A549 (cell line): Measurements from ENCODE around the gene DCAF11. TPM values are rescaled to one million over a fixed set of nuclear protein-coding genes. Genes with fewer than 3 reads are reported as not detected.

ENCODE experiments used
- ATAC-seq, 2 experiments: fragments of 200-7000 bp in 1 of 2; fragments of >200 bp in 1 of 2; cut with Nextera tagmentation in 1 of 2; cut with Tn5 transposase in 1 of 2; 3 replicates each; pipeline versions ENCODE4 v1.8.0 to v1.9.1; 2018 to 2020; ENCODE audit warnings: mild to moderate bottlenecking in 1 of 2, moderate library complexity in 1 of 2
- CTCF ChIA-PET: fragments of 300-600 bp; sonication (Branson Sonifier 250); formaldehyde crosslinking; extraction: SDS; loops from one replicate; lab custom pipeline; 2021; ENCODE audit warnings: antibody characterized with exemption, inconsistent platforms; lab: Yijun Ruan, JAX
- POLR2A ChIA-PET: fragments of 350-600 bp; formaldehyde crosslinking; extraction: SDS; loops from one replicate; lab custom pipeline; 2021; ENCODE audit warnings: antibody characterized with exemption, inconsistent platforms; lab: Yijun Ruan, JAX
- DNase-seq, 2 experiments: peaks; one replicate each; pipeline versions ENCODE4 v3.0.0 to v3.0.0-alpha.2; 2011 to 2016; ENCODE audit warnings: low read depth in 1 of 2, low spot score in 1 of 2
- FAIRE-seq: peaks from 2 replicates; lab custom pipeline; 2011; peaks lifted over from hg19 to GRCh38; lab: Jason Lieb, UNC
- H3K27ac ChIP-seq, 2 experiments: fragments of >200 bp; sonication (Bioruptor Twin); formaldehyde crosslinking; 3 replicates each; pipeline ENCODE4 v1.5.1; 2016 to 2017
- H3K4me1 ChIP-seq: fragments of >200 bp; sonication (Bioruptor Twin); formaldehyde crosslinking; 3 replicates; pipeline ENCODE4 v1.6.1; 2016
- H3K4me2 ChIP-seq: fragments of >200 bp; sonication (Bioruptor Twin); formaldehyde crosslinking; 3 replicates; pipeline ENCODE4 v1.6.1; 2016
- H3K4me3 ChIP-seq: fragments of >200 bp; sonication (Bioruptor Twin); formaldehyde crosslinking; 3 replicates; pipeline ENCODE4 v1.5.1; 2016
- H3K9me3 ChIP-seq: fragments of >200 bp; sonication (Bioruptor Twin); formaldehyde crosslinking; 3 replicates; pipeline ENCODE4 v1.6.1; 2016
- BHLHE40 ChIP-seq: IDR thresholded peaks from 2 replicates; pipeline ENCODE4 v1.6.1; 2012; ENCODE audit warnings: low read depth, low read length, inconsistent platforms
- CBX8 ChIP-seq: fragments of 200-600 bp; sonication (generic); IDR thresholded peaks from 2 replicates; pipeline ENCODE4 v1.6.1; 2016
- CHD2 ChIP-seq: fragments of 150-350 bp; IDR thresholded peaks from 2 replicates; pipeline ENCODE4 v1.6.1; 2014; ENCODE audit warnings: low read length; ENCODE audit not compliant: partially characterized antibody
- CHD4 ChIP-seq: fragments of 200-600 bp; sonication (generic); IDR thresholded peaks from 2 replicates; pipeline ENCODE4 v1.6.1; 2016; ENCODE audit warnings: antibody characterized with exemption, mild to moderate bottlenecking, borderline replicate concordance
- EHF ChIP-seq: fragments of 250-450 bp; sonication (Bioruptor Pico); IDR thresholded peaks from 2 replicates; pipeline ENCODE4 v1.5.0; 2020; ENCODE audit warnings: mild to moderate bottlenecking
- EP300 ChIP-seq, 2 experiments: fragments of >200 bp; sonication (Bioruptor Twin); formaldehyde crosslinking; IDR thresholded peaks; 2 replicates in 1 of 2; 3 replicates in 1 of 2; pipeline ENCODE4 v1.6.1; 2016 to 2017
- FOSB ChIP-seq: fragments of 250-450 bp; sonication (Bioruptor Pico); IDR thresholded peaks from 2 replicates; pipeline ENCODE4 v1.5.0; 2020; ENCODE audit warnings: mild to moderate bottlenecking, moderate library complexity
- GATA3 ChIP-seq: IDR thresholded peaks from 2 replicates; pipeline ENCODE4 v1.6.1; 2012; ENCODE audit warnings: borderline replicate concordance
- HOXA7 ChIP-seq: fragments of 250-450 bp; sonication (Bioruptor Pico); IDR thresholded peaks from 2 replicates; pipeline ENCODE4 v1.5.0; 2020; ENCODE audit warnings: mild to moderate bottlenecking, moderate library complexity
- JUNB ChIP-seq: fragments of >200 bp; sonication (Bioruptor Twin); formaldehyde crosslinking; IDR thresholded peaks from 2 replicates; pipeline ENCODE4 v1.6.1; 2016
- KDM1A ChIP-seq: fragments of 200-600 bp; sonication (generic); IDR thresholded peaks from 2 replicates; pipeline ENCODE4 v1.6.1; 2016; ENCODE audit warnings: low read depth, mild to moderate bottlenecking
- MAZ ChIP-seq: fragments of 150-350 bp; IDR thresholded peaks from 2 replicates; pipeline ENCODE4 v1.6.1; 2014; ENCODE audit warnings: antibody characterized with exemption, low read depth, low read length, borderline replicate concordance
- NFE2L2 ChIP-seq: fragments of 150-350 bp; conservative IDR thresholded peaks from 2 replicates; pipeline ENCODE4 v1.6.1; 2014; ENCODE audit warnings: low read length
- PHF8 ChIP-seq: fragments of 200-600 bp; sonication (generic); IDR thresholded peaks from 2 replicates; pipeline ENCODE4 v1.6.1; 2016; ENCODE audit warnings: low read depth, mild to moderate bottlenecking, antibody characterized with exemption, moderate library complexity, borderline replicate concordance
- POLR2A ChIP-seq: IDR thresholded peaks from 2 replicates; pipeline ENCODE4 v1.6.1; 2012; ENCODE audit warnings: mild to moderate bottlenecking, low read length
- RARB ChIP-seq: fragments of 250-450 bp; sonication (Bioruptor Pico); IDR thresholded peaks from 2 replicates; pipeline ENCODE4 v1.8.0; 2021; ENCODE audit warnings: mild to moderate bottlenecking, moderate library complexity
- RCOR1 ChIP-seq: fragments of 150-350 bp; IDR thresholded peaks from 2 replicates; pipeline ENCODE4 v1.6.1; 2014; ENCODE audit warnings: antibody characterized with exemption, low read length, low read depth
- ZC3H11A ChIP-seq: fragments of 450-650 bp; IDR thresholded peaks from 2 replicates; pipeline ENCODE4 v1.6.1; 2014; ENCODE audit warnings: antibody characterized with exemption, mild to moderate bottlenecking
- ZFP36 ChIP-seq: fragments of 450-650 bp; IDR thresholded peaks from 2 replicates; pipeline ENCODE4 v1.6.1; 2014; ENCODE audit warnings: borderline replicate concordance; ENCODE audit not compliant: partially characterized antibody
- WGBS: methylation state at CpG from one replicate; pipeline ENCODE4 v1.1.6; 2017; ENCODE audit errors: missing lambda C conversion rate; 5-methylcytosine and 5-hydroxymethylcytosine counted together
- polyA plus RNA-seq, 4 experiments: library from polyadenylated mRNA; depleted of rRNA in 3 of 4; stranded (reverse); fragments of >200 nt; fragmentation: RNase III in 1 of 4; extraction: RNeasy Plus Mini Kit Qiagen cat#74134 plus additional on column Dnase treatment in 1 of 4; gene quantifications; 2 replicates in 3 of 4; 3 replicates in 1 of 4; pipeline ENCODE4 v1.2.3, GENCODE V29; 2011 to 2017
- TF ChIP-seq, protein P1 (sequence below): IDR thresholded peaks from 2 replicates; pipeline ENCODE4 v1.6.1; 2012; ENCODE audit warnings: low read depth, borderline replicate concordance
- TF ChIP-seq, protein P2 (sequence below): IDR thresholded peaks from 2 replicates; pipeline ENCODE4 v1.6.1; 2012
- TF ChIP-seq, protein P3 (sequence below): fragments of >200 bp; sonication (Bioruptor Twin); formaldehyde crosslinking; IDR thresholded peaks from 3 replicates; pipeline ENCODE4 v1.5.1; 2016
- TF ChIP-seq, protein P4 (sequence below): fragments of 250-450 bp; sonication (Bioruptor Pico); IDR thresholded peaks from 2 replicates; pipeline ENCODE4 v1.5.0; 2020; ENCODE audit warnings: low read depth, mild to moderate bottlenecking, moderate library complexity
- TF ChIP-seq, protein P5 (sequence below): fragments of 150-350 bp; IDR thresholded peaks from 2 replicates; pipeline ENCODE4 v1.6.1; 2014; ENCODE audit warnings: low read depth, mild to moderate bottlenecking, low read length

Gene DCAF11
- polyA plus RNA-seq, 2 of the 4 experiments (the other 2 are of a cell fraction), result 27.9 to 30.7 TPM

DNA sequence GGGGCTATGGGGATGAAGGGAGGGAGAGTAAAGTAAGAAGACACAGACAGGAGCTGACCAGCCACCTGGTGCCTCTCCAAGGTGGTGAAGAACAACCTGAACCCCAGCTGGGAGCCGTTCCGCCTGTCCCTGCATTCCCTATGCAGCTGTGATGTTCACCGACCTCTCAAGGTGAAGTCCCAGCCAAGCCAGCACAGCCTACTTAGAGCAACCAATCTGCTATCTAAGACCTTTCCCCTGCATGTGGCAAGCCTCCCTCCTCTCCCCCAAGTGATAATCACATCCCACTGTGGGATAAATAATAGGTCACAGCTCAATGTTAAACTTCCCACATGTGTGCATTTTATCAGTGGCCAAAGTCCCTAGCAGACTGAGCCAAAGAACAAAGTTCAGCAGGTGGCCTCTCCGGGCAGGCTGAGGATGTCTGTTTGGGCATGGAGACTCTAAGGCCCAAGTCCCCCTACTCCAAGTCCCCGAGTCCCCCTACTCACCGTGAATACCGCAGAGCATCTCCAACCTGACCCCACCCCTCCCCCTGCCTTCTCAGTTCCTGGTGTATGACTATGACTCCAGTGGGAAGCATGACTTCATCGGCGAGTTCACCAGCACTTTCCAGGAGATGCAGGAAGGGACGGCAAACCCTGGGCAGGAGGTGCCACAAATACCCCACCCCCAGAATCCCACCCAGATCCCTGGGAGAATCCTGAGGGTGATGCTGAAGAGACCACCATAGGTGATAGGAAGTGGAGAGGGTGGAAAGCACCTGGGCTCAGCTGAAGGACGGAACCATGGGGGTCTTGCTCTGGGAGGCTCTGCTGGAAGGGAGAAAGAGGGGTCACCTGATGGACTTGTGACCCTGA lies 39.7 kb upstream of the DCAF11 start:
- POLR2A ChIA-PET, result no interaction called here

DNA sequence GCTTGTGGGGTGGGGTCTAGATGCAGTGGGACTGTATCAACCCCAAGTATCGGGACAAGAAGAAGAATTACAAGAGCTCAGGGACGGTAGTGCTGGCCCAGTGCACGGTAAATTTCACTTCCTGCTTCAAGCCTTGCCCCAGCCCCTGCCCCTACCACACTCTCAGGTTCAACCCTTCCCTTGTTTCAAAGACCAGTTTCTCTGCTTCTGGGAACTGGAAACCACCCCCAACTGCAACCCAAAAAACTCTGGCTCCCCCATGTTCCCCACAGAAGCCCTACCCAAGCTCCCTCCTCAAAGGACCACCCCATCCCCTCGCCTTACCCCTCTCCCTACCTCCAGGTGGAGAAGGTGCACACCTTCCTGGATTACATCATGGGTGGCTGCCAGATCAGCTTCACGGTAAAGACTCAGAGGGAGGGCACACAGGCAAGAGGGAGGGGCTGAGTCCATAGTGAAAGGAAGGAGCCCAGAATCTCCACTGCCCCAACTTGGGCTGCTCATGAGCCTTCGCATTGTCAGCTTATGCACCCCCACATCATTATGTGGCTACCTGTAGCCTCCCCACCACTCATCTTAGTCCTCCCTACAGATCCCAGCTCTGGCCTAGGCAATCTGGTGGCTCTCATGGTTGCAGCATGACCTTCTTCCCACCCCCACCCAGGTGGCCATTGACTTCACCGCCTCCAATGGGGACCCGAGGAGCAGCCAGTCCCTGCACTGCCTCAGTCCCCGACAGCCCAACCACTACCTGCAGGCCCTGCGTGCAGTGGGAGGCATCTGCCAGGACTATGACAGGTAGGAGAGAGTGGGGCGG lies 38.9 kb upstream of the DCAF11 start:
- no peak for FAIRE-seq
- Histone ChIP-seq H3K4me3 (no peak overlapping the region), H3K27ac (no peak overlapping the region), H3K4me2 (no peak overlapping the region), H3K9me3 (no peaks in the 10 kb centered on the region), H3K4me1 (peaks cover 7% of the 10 kb centered on the region)
- POLR2A ChIA-PET, result no interaction called here
- CTCF ChIA-PET, result interaction anchor here (1.1 to 11.2 kb wide), 6 partner anchors 11 to 39 kb away, joined by 3 to 101 read pairs (median 20); partner anchors contain the start of genes DCAF11 and NRL
- TF ChIP-seq GATA3 (no peak), RARB (CRISPR knock-in tag) (no peak), EHF (CRISPR knock-in tag) (no peak)
- TF ChIP-seq, protein P1, sequence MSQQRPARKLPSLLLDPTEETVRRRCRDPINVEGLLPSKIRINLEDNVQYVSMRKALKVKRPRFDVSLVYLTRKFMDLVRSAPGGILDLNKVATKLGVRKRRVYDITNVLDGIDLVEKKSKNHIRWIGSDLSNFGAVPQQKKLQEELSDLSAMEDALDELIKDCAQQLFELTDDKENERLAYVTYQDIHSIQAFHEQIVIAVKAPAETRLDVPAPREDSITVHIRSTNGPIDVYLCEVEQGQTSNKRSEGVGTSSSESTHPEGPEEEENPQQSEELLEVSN, result no peak
- no peak for DNase-seq
- WGBS, result 76% methylated on average over 7 of the region's 11 CpGs
- no peak for ATAC-seq

More for the DNA sequence above, 39.7 kb upstream of the DCAF11 start:
- Histone ChIP-seq H3K4me1 (no peaks in the 10 kb centered on the region), H3K4me2 (no peak overlapping the region), H3K4me3 (no peak overlapping the region), H3K27ac (no peak overlapping the region), H3K9me3 (no peaks in the 10 kb centered on the region)
- 37% methylated on average over 8 of the region's 11 CpGs for WGBS
- DNase-seq (no peak), FAIRE-seq (no peak), ATAC-seq (no peak)
- TF ChIP-seq POLR2A (no peak), NFE2L2 (no peak)
- CTCF ChIA-PET, result interaction anchor here (1.1 to 11.2 kb wide), 6 partner anchors 12 to 40 kb away, joined by 3 to 101 read pairs (median 20); partner anchors contain the start of genes DCAF11 and NRL

DNA sequence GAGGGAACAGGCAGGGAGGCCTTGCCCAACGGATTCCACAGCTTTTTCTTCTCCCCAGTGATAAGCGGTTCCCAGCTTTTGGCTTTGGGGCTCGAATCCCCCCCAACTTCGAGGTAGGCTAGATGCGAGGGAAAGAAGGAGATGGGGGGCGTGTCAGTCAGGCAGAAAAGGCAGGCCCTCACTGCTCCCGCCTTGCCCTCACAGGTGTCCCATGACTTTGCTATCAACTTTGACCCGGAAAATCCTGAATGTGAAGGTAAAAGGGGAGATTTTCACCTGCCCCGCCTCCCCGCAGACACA lies 38.3 kb upstream of the DCAF11 start:
- ChIA-PET POLR2A (no interaction called here), CTCF (interaction anchor here (2.1 to 11.2 kb wide), 4 partner anchors 10 to 32 kb away, joined by 7 to 101 read pairs (median 45); no protein-coding TSS in a partner anchor)
- Histone ChIP-seq H3K4me3 (no peak overlapping the region), H3K4me2 (no peak overlapping the region), H3K4me1 (peaks cover 9% of the 10 kb centered on the region), H3K9me3 (no peaks in the 10 kb centered on the region), H3K27ac (no peak overlapping the region)
- TF ChIP-seq CBX8 (no peak), GATA3 (no peak), RCOR1 (no peak), KDM1A (no peak), POLR2A (no peak), PHF8 (no peak), HOXA7 (no peak), JUNB (no peak), FOSB (CRISPR knock-in tag) (no peak), BHLHE40 (no peak), ZC3H11A (no peak), CHD4 (no peak), MAZ (no peak), CHD2 (no peak), ZFP36 (no peak), EP300 (IDR thresholded peaks at IDR 0.05) (no peak)
- TF ChIP-seq, protein P2, sequence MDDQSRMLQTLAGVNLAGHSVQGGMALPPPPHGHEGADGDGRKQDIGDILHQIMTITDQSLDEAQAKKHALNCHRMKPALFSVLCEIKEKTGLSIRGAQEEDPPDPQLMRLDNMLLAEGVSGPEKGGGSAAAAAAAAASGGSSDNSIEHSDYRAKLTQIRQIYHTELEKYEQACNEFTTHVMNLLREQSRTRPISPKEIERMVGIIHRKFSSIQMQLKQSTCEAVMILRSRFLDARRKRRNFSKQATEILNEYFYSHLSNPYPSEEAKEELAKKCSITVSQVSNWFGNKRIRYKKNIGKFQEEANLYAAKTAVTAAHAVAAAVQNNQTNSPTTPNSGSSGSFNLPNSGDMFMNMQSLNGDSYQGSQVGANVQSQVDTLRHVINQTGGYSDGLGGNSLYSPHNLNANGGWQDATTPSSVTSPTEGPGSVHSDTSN, result no peak
- TF ChIP-seq, protein P3, sequence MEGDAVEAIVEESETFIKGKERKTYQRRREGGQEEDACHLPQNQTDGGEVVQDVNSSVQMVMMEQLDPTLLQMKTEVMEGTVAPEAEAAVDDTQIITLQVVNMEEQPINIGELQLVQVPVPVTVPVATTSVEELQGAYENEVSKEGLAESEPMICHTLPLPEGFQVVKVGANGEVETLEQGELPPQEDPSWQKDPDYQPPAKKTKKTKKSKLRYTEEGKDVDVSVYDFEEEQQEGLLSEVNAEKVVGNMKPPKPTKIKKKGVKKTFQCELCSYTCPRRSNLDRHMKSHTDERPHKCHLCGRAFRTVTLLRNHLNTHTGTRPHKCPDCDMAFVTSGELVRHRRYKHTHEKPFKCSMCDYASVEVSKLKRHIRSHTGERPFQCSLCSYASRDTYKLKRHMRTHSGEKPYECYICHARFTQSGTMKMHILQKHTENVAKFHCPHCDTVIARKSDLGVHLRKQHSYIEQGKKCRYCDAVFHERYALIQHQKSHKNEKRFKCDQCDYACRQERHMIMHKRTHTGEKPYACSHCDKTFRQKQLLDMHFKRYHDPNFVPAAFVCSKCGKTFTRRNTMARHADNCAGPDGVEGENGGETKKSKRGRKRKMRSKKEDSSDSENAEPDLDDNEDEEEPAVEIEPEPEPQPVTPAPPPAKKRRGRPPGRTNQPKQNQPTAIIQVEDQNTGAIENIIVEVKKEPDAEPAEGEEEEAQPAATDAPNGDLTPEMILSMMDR, result no peak
- TF ChIP-seq, protein P4, sequence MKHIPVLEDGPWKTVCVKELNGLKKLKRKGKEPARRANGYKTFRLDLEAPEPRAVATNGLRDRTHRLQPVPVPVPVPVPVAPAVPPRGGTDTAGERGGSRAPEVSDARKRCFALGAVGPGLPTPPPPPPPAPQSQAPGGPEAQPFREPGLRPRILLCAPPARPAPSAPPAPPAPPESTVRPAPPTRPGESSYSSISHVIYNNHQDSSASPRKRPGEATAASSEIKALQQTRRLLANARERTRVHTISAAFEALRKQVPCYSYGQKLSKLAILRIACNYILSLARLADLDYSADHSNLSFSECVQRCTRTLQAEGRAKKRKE (CRISPR knock-in tag), result no peak
- TF ChIP-seq, protein P5, sequence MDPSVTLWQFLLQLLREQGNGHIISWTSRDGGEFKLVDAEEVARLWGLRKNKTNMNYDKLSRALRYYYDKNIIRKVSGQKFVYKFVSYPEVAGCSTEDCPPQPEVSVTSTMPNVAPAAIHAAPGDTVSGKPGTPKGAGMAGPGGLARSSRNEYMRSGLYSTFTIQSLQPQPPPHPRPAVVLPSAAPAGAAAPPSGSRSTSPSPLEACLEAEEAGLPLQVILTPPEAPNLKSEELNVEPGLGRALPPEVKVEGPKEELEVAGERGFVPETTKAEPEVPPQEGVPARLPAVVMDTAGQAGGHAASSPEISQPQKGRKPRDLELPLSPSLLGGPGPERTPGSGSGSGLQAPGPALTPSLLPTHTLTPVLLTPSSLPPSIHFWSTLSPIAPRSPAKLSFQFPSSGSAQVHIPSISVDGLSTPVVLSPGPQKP, result no peak
- DNase-seq, result no peak
- no peak for ATAC-seq
- no peak for FAIRE-seq
- 74% methylated on average over 10 of the region's 10 CpGs for WGBS
